Peyer's patch (tissue), 4 donors: Measurements from ENCODE around the gene PHPT1.

Experiments
- CTCF ChIP-seq, 6 experiments: fragments of 450-650 bp in 4 of 6; fragments of 200-600 bp in 2 of 6; sonication (generic) in 1 of 6; IDR thresholded peaks; one replicate each; pipeline ENCODE4 v1.5.1; 2017 to 2019; ENCODE audit warnings: antibody characterized with exemption in 6 of 6, mild to moderate bottlenecking in 3 of 6, moderate library complexity in 1 of 6
- POLR2A ChIP-seq, 2 donors: fragments of 450-650 bp; IDR thresholded peaks; one replicate each; pipeline ENCODE4 v1.5.1; 2017; ENCODE audit warnings: antibody characterized with exemption in 2 of 2, mild to moderate bottlenecking in 2 of 2, moderate library complexity in 2 of 2

- TF ChIP-seq CTCF (IDR thresholded peaks at IDR 0.05) (no peak), POLR2A (IDR thresholded peaks at IDR 0.05) (no peak)
Observed at GRCh38 chr9:136867480-136867879, 18.3 kb downstream of the PHPT1 start.
